WTC11 (cell line): ENCODE results near the gene ATP5MC2. TPM values are rescaled to one million over a fixed set of nuclear protein-coding genes. Genes with fewer than 3 reads are reported as not detected.
A peak's percentile ranks its signal among the peaks of the same experiment; 100 is the strongest.

Experiments used
- ATAC-seq: fragments of 200-7000 bp; cut with Tn5 transposase; 2 replicates; pipeline ENCODE4 v1.10.0; 2021; ENCODE audit warnings: mild to moderate bottlenecking, moderate library complexity
- CTCF ChIA-PET: fragments of 300-600 bp; sonication (Branson Sonifier 250); formaldehyde crosslinking; loops from one replicate; lab custom pipeline; 2021; ENCODE audit warnings: antibody characterized with exemption; lab: Charles Lee
- POLR2A ChIA-PET: fragments of 350-600 bp; sonication (Branson Sonifier 250); formaldehyde crosslinking; loops from one replicate; lab custom pipeline; 2021; ENCODE audit warnings: antibody characterized with exemption; lab: Charles Lee
- DNase-seq: peaks from one replicate; pipeline ENCODE4 v3.0.0; 2021; ENCODE audit warnings: low spot score
- H3K27ac Mint-ChIP-seq: 2 replicates; pipeline ENCODE4 v1.8.0; 2021; ENCODE audit warnings: mixed read lengths
- H3K27me3 Mint-ChIP-seq: 2 replicates; pipeline ENCODE4 v1.8.0; 2021; ENCODE audit warnings: low read depth, mild to moderate bottlenecking, moderate library complexity, mixed read lengths
- H3K36me3 Mint-ChIP-seq: 2 replicates; pipeline ENCODE4 v1.8.0; 2021; ENCODE audit warnings: mixed read lengths
- H3K4me1 Mint-ChIP-seq: 2 replicates; pipeline ENCODE4 v1.8.0; 2022; ENCODE audit warnings: mixed read lengths
- H3K4me3 Mint-ChIP-seq: 2 replicates; pipeline ENCODE4 v1.8.0; 2021; ENCODE audit warnings: mild to moderate bottlenecking, moderate library complexity, mixed read lengths
- H3K9me3 Mint-ChIP-seq: 2 replicates; pipeline ENCODE4 v1.8.0; 2021; ENCODE audit warnings: mixed read lengths
- ATF6 ChIP-seq: sonication (generic); formaldehyde crosslinking; IDR thresholded peaks from 2 replicates; pipeline ENCODE4 v1.8.1; 2023; ENCODE audit warnings: mild to moderate bottlenecking, missing genetic modification reagents
- CREB1 ChIP-seq: sonication (generic); formaldehyde crosslinking; IDR thresholded peaks from 2 replicates; pipeline ENCODE4 v1.8.0; 2023; ENCODE audit warnings: mild to moderate bottlenecking, missing genetic modification reagents
- CTCF ChIP-seq: fragments of 200-600 bp; IDR thresholded peaks from 2 replicates; pipeline ENCODE4 v1.8.0; 2022; ENCODE audit warnings: antibody characterized with exemption
- E2F4 ChIP-seq: sonication (generic); formaldehyde crosslinking; IDR thresholded peaks from 2 replicates; pipeline ENCODE4 v1.8.1; 2022; ENCODE audit warnings: low read depth, mild to moderate bottlenecking, moderate library complexity, missing genetic modification reagents, borderline replicate concordance
- HMGXB4 ChIP-seq: sonication (generic); formaldehyde crosslinking; IDR thresholded peaks from 2 replicates; pipeline ENCODE4 v1.8.1; 2023; ENCODE audit warnings: mild to moderate bottlenecking, moderate library complexity, missing genetic modification reagents
- MAX ChIP-seq: sonication (generic); formaldehyde crosslinking; IDR thresholded peaks from 2 replicates; pipeline ENCODE4 v1.8.0; 2022; ENCODE audit warnings: mild to moderate bottlenecking, missing genetic modification reagents
- STAT6 ChIP-seq: sonication (generic); formaldehyde crosslinking; conservative IDR thresholded peaks from 2 replicates; pipeline ENCODE4 v1.8.1; 2023; ENCODE audit warnings: mild to moderate bottlenecking, low read depth, missing genetic modification reagents, moderate library complexity
- ZNF317 ChIP-seq: sonication (generic); formaldehyde crosslinking; IDR thresholded peaks from 2 replicates; pipeline ENCODE4 v1.8.1; 2023; ENCODE audit warnings: low read depth, mild to moderate bottlenecking, moderate library complexity, missing genetic modification reagents, borderline replicate concordance
- ZNF425 ChIP-seq: fragments of 250-450 bp; sonication (Bioruptor Pico); conservative IDR thresholded peaks from 2 replicates; pipeline ENCODE4 v1.9.0; 2021; ENCODE audit warnings: mild to moderate bottlenecking
- total RNA-seq: library from RNA; stranded (reverse); gene quantifications from 3 replicates; pipeline ENCODE4 v1.2.3, GENCODE V29; 2021

Gene ATP5MC2
- total RNA-seq, 1 experiment from 2014 or later: 411 TPM

GRCh38 chr12:53703756-53704155, 27.9 kb upstream of the ATP5MC2 start (continued):
- TF ChIP-seq E2F4 (no peak), CREB1 (CRISPR knock-in tag) (no peak)
- TF ChIP-seq, all 79 proteins: peak for 0

- DNase-seq (peak; percentile 90), ATAC-seq (peak; percentile 94)
- no peaks in the 10 kb centered on the region for H3K36me3 Mint-ChIP-seq
- H3K27me3 Mint-ChIP-seq: peaks cover 60% of the 10 kb centered on the region
- H3K4me1 Mint-ChIP-seq: peaks cover 21% of the 10 kb centered on the region
- CTCF ChIA-PET: interaction anchor here (0.5 to 5.0 kb wide), 32 partner anchors 8 to 698 kb away, joined by 3 to 327 read pairs (median 4); partner anchors contain the start of genes ATP5MC2, CALCOCO1, CISTR and HOXC13
- POLR2A ChIA-PET: interaction anchor here (0.9 to 1.4 kb wide), 3 partner anchors 42 to 55 kb away, joined by 3 to 4 read pairs (median 4); no protein-coding TSS in a partner anchor
- H3K9me3 Mint-ChIP-seq: no peaks in the 10 kb centered on the region
- H3K27ac Mint-ChIP-seq: no peak overlapping the region
- no peak for TF ChIP-seq ZNF317 (CRISPR knock-in tag)
- TF ChIP-seq CTCF: peak; percentile 77
- peak; percentile 38; the same call in 1 of the 2 replicates for TF ChIP-seq MAX (CRISPR knock-in tag)
- TF ChIP-seq HMGXB4 (CRISPR knock-in tag): 0 out of 2 replicates have a peak, but pooled peaks have one; percentile 27
- TF ChIP-seq ATF6: no peak
- TF ChIP-seq ZNF425: no peak
- no peak for TF ChIP-seq STAT6 (CRISPR knock-in tag)
- TF ChIP-seq, all 79 proteins: peak for 3
- H3K4me3 Mint-ChIP-seq: no peak overlapping the region
Measured at GRCh38 chr12:53701518-53702264, 25.8 kb upstream of the ATP5MC2 start.
